GM18868 (cell line): ENCODE data around the gene LIN28A.

Experiments used
- ATAC-seq: cut with Tn5 transposase; IDR thresholded peaks from one replicate; pipeline ENCODE4 v1.9.1; 2021; ENCODE audit warnings: mild to moderate bottlenecking, moderate library complexity; ENCODE audit not compliant: unreplicated experiment

Gene LIN28A

DNA sequence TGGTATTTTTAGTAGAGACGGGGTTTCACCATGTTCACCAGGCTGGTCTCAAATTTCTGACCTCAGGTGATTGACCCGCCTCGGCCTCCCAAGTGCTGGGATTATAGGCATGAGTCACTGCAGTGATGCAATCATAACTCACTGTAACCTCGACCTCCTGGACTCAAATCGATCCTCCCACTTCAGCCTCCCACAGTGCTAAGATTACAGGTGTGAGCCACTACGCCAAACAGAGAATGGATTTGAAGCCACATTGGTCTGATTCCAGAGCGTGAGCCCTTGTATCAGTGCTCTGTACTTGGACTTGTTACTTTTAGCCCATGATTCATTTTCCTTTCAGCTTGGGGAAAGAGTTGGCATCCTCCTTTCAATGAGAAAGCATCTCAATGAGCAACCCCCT is 23.2 kb upstream of the LIN28A start:
- ATAC-seq, result no peak

DNA sequence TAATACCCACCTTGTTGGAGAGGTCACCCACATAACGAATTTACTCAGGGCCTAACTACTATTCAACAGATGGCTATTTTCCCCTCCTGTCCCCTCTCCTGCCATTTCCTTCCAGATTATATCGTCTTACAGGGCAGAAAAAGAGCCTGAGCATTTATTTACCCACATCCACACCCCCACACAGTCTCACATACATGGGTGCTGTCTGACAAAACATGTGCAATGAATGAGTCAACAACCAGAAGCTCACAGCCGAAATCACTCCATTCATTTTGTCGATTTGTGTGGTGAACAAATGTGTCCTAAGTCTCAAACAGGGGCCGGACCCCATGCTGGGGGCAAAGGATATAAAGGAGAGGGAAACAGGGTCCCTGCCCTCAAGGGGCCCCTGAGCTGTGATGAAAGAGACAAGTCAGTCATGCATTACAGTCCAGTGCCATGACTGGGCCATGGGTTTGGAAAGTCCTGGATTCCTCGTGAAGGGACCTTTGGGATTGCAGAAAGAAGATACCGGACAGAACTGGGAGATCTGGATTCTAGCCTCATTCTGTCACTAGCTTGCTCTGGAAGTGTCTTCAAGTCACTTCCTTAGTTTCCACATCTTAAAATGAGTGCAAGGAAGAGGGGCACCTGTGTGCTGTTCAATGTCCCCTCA is 21.7 kb upstream of the LIN28A start:
- ATAC-seq, result no peak

DNA sequence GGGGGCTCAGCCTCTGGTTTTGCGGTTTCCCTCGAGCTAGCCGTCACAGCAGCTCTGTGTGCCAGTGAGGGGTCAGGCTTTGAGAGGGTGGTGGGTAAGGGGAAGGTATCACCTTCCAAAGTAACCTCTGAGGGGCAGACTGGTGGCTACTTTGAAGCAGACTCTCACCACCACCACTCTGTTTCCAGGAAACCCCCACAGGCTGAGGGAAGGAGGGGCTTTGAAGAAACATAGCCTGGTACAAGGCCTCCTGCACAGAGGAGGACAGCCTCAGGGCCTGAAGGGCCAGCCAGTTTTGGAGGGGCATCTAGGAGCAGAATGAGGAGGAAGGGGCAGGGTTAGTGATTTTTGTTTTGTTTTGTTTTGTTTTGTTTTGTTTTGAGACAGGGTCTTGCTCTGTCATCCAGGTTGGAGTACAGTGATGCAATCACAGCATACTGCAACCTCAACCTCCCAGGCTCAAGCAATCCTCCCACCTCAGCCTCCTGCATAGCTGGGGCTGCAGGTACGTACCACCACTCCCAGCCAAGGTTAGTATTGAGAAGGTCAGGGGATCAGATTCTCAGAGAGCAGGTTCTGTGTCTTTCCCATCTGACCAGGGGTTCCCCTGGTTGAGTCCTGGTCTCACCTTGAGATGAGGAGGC is 20.9 kb upstream of the LIN28A start:
- no peak for ATAC-seq

DNA sequence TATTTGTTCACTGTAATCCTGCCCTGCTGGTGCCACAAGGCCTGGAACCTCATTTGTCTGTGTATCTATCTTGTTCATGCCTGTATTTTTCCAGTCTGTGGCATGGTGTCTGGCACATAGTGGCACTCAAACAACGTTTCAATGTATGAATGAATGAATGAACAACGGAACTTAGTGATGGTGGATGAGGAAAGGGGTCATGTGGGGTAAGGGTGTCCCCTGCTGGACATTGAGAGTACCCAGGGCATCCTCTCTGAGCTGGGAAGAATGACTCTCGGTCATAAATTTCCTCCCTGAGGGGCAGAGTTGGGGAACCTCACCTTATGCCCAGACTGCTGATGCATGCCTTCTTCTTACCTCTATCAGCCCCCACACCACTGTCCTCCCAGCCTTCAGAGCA is 19.2 kb upstream of the LIN28A start:
- no peak for ATAC-seq

DNA sequence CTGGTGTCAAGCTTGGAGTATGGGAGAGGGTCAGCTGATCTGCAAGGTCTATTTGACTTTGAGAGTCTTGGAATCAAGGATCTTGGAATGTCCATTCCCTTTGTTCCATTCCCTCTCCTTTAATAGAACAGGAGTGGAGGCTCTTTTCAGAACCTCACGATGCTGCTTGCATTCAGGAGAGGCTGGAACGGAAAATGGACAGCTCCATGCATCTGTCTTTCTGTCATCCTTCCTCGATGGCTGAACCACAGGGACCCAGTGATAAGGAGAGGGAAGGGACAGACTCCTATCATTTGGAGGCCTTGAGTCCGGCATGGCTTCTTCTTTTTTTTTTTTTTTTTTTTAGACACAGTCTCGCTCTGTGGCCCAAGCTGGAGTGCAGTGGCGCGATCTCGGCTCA is 14.9 kb upstream of the LIN28A start:
- no peak for ATAC-seq

DNA sequence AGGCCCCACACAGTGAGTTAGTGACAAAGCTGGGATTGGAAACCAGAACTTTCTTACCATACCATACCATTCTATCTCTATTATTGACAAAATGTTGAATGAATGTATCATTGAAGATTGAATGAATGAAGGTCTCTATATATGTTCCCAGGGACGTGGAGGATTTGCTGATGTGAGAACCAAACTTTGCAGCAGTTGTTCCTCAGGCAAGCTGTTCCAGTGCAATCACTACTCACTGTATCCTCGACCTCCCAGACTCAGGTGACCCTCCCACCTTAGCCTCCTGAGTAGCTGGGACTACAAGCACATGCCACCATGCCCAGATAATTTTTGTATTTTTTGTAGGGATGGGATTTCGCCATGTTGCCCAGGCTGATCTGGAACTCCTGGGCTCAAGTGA is 11.6 kb upstream of the LIN28A start:
- no peak for ATAC-seq

DNA sequence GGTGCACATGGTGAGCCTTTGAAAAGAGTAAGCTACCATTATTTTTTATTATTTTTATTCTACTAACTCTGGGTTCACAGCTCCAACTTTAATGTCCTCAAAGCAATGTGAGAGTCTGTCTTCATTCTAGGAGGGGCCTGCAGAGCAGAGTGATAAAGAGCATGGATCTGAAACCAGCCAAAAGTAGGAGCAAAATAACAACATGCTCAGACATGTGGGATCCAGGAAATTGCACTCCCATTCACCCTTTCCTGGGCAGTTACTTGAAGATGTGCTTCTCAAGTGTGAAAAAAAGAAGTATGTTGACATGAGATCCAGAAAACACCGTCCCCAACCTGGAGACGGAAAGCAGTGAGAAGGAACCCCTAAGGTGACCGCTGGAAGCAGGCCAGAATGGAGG is 8.7 kb upstream of the LIN28A start:
- ATAC-seq, result no peak

DNA sequence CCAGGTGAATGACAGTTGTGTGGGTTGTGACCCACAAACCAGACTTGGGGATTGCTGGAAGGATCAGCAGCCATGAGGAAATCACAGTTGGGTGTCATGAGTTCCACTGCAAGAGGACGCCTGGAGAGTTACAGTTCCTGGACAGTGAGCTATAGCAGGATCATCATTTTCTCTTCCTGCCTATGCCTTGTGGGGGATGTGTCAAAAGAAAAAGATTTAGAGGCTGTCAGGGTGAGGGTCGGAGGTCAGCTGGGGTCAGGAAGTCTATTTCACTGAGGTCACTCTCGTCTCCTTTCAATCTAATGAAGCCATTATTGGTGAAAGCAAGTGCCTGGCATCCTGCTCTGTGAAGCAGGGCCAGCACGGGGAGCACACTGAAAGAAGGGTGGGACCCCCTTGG is 7.0 kb upstream of the LIN28A start:
- ATAC-seq, result no peak

DNA sequence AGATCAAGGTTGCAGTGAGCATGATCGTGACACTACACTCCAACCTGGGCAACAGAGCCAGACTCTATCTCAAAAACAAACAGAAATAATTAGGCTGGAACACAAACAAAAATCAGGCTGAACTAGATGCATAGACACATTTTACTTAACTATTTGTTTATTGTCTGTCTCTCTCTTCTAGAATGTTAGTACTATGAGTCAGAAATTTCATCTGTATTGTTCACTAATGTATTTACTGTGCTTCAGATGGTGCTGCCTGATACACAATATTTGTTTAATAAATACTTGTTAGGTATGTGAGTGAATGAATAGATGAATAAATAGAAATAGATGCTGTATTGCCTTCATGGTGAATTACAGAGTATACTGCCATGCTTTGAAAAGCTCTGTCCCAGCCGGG is 6.0 kb upstream of the LIN28A start:
- ATAC-seq, result no peak

DNA sequence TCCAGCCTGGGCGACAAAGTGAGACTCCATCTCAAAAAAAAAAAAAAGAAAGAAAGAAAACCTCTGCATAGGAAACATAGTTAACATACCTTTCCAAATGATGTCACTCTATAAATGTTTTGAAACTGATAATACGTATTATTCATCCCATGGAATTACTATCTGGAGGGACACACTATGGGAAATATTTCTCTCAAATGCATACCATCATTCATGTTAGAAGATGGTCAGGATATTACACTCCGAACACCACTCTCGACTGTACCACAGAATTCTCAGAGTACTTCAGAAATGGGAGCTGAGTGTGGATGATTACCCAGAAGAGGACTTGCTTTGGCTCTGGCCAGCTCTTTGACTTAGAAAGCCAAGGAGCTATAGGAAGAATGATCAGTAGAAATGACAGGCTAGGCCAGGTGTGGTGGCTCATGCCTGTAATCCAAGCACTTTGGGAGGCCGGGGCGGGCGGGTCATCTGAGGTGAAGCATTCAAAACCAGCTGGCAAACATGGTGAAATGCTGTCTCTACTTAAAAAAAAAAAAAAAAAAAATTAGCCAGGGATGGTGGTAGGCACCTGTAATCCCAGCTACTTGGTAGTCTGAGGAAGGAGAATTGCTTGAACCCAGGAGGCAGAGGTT is 5.2 kb upstream of the LIN28A start:
- ATAC-seq, result no peak

DNA sequence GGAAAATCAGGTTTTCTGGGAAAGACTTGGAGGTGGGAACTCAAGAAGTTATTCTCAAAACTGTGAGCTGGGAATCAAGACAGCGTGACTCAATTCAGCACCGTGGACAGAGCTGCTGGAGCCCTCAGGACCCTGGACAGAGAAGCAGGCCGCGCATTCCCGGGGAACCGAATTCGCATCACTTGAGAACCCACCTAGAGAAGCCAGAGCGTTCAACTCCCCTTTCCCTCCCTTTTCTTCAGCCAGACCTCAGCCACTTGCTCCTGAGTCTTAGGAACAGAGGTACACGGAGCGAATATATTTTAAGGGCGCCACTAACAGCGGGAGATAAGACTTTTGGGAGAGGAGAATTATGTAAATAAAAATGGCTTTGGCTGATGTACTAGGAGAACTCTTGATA is 2.0 kb upstream of the LIN28A start:
- no peak for ATAC-seq

DNA sequence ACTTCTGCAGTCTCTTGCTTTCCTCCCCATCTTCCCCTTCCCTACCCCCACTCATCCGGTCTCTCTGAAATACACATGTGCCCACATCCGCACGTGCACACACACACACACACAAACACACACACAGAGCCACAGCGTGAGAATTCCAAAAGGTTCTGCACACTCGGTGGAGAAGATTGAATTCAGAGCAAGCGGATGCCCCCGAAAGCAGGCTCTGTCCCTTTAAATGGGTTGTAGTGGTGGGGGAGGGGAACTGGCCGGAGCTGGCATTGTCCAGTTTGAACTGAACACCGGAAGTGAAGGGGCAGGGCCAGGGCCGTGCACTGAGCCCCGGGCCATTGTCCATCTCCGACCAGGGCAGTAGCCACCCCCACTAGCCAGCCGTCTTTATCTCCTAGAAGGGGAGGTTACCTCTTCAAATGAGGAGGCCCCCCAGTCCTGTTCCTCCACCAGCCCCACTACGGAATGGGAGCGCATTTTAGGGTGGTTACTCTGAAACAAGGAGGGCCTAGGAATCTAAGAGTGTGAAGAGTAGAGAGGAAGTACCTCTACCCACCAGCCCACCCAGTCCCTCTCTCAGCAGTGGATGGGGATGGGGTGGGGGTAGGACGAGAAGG is 1.3 kb upstream of the LIN28A start:
- ATAC-seq, result no peak

DNA sequence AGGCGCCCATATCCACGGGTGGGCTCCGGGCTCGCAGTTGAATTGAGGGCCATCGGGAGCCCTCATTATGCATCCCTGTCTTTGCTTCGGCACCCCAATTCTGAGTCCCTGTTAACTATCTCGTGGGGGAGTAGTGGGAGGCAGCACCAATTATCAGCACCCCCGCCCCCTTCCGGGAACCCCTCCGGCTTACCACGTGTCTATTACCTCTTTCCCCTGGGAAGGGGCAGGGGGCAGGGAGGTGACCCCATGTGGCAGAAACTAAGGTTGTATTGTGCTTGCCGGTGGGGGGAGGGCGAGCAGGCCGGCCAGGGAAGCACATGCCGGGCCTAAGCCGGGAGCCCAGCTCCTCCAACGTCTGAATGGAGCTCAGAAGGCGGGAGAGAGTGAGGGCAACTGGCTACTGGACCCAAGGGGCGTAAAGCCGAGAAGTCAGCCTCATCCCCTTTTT is 1.0 kb downstream of the LIN28A start:
- no peak for ATAC-seq

DNA sequence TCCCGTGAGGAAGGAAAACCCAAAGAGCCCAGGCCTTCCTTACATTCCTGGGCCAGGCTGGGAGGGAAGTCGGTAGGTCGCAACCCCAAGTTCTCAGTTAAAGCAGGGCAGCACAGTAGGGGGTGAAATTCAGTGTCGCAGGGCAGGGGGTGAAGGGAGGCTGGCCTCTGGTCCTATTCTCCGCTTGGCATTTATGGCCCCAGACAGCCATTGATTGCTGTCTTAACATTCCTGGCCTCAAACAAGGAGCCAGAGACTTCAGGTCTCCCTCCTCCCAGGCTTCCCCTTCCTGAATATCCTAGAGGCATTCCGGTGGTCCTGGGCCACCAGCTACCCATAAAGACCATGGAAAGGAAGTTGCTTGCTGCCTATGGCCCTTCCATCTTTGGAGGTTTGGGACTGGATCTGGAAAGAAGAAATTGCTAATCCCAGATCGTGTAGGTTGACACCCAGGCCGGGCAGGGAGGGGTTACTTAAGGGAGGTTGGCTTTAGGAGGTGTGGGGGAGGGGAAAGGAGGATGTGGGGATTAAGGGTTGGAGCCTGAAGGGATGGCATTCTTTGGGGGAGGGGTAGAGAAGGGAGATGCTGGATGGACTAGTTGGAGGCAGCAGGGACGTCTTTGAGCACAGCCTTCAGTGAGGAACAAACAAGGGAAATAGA is 1.7 kb downstream of the LIN28A start:
- no peak for ATAC-seq

DNA sequence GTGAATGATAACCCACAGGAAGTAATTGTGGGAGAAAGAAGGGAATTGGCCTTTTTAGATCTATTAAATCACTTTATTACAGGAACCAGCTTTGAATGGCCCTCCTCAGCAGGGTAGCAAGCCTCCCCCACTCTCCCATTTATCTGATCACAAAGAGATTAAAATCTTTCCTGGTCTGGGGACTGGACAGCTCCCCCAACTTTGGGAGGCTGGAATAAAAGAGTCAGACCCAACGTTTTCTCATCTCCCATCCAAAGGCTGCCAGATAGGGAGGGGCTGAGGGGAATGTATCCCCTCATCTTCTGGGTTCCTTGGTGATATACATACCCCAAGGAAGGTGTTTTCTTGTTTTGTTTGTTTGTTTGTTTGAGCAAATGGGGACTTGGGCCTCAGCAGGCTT is 2.4 kb downstream of the LIN28A start:
- ATAC-seq, result no peak

DNA sequence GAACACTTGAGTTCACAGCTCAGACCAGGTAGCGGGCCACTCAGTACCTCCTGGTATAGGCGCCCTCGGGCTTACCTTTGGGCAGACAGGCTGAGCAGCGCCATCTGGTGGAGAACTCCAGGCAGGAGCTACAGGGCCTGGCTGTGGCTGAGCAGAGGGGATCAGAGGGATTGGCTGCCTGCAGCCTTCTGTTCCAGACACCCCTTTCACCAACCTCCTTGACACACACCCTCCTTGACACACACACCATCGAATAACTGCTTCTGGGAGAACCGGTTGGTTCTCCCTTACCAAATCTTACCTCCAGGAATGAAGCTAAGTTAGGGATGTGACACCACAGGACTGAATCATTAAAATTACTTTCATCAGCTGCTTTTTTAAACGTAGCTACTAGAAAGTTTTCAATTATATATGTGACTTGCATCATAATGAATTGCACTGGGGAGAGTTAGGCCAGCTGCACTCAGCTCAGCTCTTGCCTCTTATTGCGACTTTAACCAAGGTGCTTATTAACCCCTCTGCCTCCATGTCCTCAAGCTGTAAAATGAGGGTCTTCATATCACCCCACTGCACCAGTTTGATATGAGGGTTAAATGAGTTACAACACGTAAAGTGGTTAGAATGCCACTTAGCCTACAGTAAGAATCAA is 6.6 kb downstream of the LIN28A start:
- ATAC-seq, result no peak

DNA sequence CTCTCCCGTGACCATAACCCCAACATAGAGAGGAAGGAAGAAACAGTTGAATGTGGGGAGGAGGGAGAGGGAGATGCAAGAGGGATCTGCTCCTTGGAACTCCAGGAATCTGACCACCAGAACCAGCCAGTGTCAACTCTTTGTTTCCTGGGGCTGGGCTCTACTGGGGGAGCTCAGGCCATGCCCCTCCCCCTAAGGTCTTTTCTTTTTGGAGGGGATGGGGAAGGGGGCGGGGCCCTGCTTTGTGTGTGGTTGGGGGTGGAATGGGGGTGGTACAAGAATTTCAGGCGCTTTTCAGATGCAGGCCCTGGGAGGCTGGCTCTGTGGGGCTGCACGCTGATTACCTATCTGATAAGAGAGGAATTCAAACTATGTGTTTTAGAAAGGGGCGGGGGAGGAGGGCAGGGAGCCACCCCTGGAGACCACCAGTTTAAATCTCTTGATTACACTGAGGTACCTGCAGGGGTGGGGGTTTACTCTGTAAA is 8.3 kb downstream of the LIN28A start:
- ATAC-seq, result no peak

DNA sequence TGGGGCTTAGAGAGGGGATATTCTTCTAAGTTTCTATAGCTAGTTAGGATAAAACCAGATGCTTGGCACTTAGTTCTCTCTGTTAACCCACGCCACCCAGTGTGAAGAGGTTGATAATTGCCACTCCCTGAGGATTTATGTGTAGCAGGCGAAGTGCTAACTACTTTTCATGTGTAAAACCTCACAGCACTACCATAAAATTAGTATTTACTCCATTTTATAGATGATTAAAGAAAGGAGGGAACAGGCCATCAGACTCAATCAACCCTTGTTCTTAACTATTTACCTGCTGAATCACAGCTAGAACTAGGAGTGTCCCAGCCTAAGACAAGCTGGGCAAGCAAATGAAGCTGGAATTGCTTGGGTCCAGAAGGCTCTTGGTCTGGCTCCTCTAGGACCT is 8.9 kb downstream of the LIN28A start:
- ATAC-seq, result no peak

DNA sequence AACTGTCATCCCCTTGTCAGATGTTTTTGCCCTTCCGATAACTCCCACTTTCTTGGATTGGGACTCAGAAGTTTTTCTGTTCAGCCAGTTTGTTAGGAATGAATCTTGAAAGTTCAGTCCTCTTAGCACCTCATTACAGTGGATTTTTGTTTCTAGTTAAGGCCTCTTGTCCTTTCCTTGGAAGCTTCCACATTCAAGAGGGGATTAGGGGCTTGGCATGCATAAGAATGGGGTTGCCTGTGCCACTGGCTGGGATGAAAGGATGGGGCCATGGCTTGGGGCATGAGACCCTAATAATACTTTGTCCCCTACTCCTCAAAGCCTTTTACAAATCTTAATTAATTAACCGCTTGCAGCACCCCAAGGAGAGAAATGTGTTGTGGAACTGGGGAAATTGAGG is 19.1 kb downstream of the LIN28A start:
- no peak for ATAC-seq

DNA sequence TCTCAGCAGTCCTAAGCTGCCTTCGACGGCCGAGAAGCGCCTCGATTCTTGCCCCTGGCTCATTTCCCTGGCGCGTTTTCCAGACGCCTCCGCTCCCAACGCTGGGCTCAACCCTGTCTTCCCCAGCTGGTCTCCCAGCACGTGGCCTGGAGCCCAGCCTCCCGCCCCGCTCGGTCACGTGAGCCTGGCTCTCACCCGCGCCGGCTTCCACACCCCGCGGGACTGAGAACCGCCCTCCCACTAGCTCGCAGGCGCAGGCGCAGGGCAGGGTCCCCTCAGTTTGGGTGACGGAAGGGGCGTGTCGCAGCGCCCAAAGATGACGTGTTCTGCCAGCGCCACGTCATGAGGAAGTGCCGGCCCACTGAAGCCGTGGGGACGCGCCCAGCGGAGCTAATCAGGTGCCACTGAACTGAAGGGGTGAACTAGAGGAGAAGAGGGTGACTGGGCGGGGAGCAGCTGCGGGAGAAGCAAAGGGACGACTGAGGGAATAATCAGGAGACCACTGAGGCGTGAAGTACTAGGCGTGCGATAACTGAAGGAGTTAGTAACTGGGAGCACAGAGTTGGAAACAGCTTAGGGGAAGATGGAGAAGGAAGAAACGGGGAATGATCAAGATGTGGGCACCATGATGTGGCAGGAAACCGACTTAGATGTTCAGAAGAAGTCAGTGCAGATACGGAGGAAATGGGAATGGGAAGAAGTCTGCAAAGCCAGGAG is 21.5 kb downstream of the LIN28A start, which contains the start of gene DHDDS:
TSS of gene DHDDS (plus strand) at position 343 of the 717 bp plus-strand sequence. CDS start 625 bp downstream, outside the sequence.
- peak; percentile 93 for ATAC-seq
